NK-92 (cell line): ENCODE measurements around the gene TIMP2.
"Not testable (repeated sequence)": the region's sequence is repeated elsewhere in the genome, so short reads cannot be mapped to it uniquely, and the experiment has no call there.

Experiments
- DNase-seq: peaks from one replicate; lab custom pipeline; 2025; ENCODE audit not compliant: unreplicated experiment; lab: John Stamatoyannopoulos, UW

TIMP2 gene

GRCh38 chr17:78956254-78956653, 31.1 kb upstream of the TIMP2 start:
- DNase-seq, result no peak

- DNase-seq, result no peak
These were observed 29.5 kb upstream of the TIMP2 start for GRCh38 chr17:78954684-78955083.

DNA sequence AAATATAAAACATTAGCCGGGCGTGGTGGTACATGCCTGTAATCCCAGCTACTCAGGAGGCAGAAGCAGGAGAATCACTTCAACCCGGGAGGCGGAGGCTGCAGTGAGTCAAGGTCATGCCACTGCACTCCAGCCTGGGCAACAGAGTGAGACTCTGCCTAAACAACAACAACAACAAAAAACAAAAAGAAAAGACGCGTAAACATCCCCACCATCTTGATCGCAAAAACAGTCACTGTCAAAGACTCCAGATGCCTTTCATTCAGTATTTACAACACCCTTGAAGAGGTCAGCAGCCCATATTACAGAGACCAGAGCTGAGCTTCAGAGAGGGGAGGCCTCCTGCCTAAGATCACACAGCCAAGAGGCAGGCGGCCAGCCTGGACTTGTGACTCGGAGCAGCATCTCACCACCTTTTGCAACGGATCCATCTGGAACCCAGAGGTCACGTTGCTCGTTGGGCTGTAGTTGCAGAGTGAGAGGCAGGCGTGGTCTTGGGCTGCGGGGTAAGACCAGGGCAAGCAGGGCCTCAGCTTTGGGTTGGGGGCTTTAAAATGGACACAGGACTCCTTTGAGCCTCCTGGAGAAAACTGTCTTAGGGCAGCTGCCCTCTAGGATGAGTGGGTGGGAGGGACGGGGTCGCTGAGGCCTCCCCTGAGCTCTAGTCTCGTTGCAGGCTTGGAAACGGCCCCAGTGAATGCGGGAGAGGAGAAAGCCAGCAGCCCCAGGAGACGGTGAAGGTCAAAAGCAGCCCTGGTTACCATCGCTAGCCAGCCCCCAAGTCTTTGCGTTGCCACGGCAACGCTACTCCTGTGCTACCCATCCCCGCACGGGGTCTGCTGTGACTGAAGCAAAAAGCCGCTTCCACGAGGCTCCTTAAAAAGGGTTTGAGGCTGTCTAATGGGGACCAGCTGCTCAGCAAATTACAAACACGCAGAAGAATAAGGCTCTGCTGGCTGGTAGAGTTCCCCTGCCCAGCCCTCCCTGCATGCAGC, 28.5 kb upstream of the TIMP2 start:
- no peak for DNase-seq

- DNase-seq, result no peak
These were observed 27.5 kb upstream of the TIMP2 start for GRCh38 chr17:78952706-78953105.

DNA sequence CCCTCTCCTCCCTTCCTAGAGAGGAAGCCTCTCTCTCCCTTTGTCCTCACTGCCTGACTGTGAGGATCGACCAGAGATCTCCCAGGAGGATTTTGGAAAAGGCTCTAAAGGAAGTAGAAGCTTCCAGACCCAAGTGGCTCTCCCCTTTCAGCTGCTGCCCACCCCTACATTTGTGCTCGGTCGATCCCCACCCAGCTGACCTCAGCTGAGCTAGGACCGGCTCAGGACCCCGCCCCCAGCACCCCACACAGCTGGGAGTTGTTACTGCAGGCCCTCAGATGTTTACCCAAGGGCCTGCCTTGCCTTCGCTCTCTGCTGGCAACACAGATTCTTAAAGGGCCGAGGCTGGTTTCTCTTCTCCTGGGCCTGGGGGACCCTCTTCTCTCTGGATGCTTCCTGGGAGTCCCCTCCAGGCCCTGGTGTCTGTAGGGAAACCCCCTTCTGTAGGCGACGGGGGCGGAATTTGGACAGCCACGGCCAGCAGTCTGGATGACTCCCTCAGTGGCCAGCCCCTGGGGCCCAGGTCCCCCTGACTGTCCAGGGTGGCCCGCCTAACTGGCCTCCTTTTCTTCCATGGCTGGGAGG, 26.9 kb upstream of the TIMP2 start:
- no peak for DNase-seq

- no peak for DNase-seq
These were observed 25.7 kb upstream of the TIMP2 start for GRCh38 chr17:78950870-78951269.

GRCh38 chr17:78947235-78948149, 22.3 kb upstream of the TIMP2 start:
- no peak for DNase-seq

GRCh38 chr17:78946631-78947030, 21.4 kb upstream of the TIMP2 start:
- DNase-seq, result no peak

GRCh38 chr17:78946131-78946530, 20.9 kb upstream of the TIMP2 start:
- DNase-seq, result no peak

DNA sequence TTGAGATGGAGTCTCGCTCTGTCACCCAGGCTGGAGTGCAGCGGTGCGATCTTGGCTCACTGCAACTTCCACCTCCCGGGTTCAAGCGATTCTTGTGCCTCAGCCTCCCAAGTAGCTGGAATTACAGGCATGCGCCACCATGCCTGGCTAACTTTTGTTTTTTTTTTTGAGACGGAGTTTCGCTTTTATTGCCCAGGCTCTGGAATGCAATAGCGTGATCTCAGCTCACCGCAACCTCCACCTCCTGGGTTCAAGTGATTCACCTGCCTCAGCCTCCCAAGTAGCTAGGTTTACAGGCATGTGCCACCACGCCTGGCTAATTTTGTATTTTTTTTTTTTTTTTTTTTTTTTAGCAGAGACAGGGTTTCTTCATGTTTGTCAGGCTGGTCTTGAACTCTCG, 20.3 kb upstream of the TIMP2 start:
- DNase-seq, result not testable (repeated sequence)

- no peak for DNase-seq
These were observed 19.8 kb upstream of the TIMP2 start for GRCh38 chr17:78944956-78945355.

GRCh38 chr17:78944026-78944425, 18.8 kb upstream of the TIMP2 start:
- no peak for DNase-seq

DNA sequence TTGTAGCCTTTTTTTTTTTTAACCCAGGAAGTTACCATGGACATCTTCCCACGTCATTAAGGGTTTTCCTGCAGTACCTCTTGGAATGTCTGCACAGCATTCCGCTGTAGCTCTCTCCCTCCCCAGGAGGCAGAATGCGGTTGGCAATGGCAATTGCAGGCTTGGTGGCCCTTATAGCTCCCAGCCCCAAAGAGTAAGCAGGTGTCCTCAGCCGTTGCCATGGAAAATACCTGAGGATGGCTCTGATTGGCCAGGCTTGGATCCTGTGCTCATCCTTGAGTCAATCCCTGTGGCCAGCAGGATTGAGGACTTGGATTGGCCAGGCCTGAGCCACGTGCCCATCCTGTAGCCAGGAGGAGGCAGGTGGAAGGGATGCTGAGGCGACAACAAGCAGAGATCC, 15.5 kb upstream of the TIMP2 start:
- DNase-seq, result no peak

GRCh38 chr17:78940258-78940657, 15.1 kb upstream of the TIMP2 start:
- no peak for DNase-seq

GRCh38 chr17:78939615-78940014, 14.4 kb upstream of the TIMP2 start:
- DNase-seq, result no peak

- DNase-seq, result no peak
These were observed 12.4 kb upstream of the TIMP2 start for GRCh38 chr17:78937561-78937960.

- DNase-seq, result no peak
These were observed 10.5 kb upstream of the TIMP2 start for GRCh38 chr17:78935419-78936323.

- no peak for DNase-seq
These were observed 9.7 kb upstream of the TIMP2 start for GRCh38 chr17:78934681-78935418.

GRCh38 chr17:78933959-78934568, 8.9 kb upstream of the TIMP2 start:
- no peak for DNase-seq
